Kidney (tissue), 14 donors: ENCODE results near the gene FAIM. TPM values are rescaled to one million over a fixed set of nuclear protein-coding genes. Genes with fewer than 3 reads are reported as not detected.

Experiments used
- DNase-seq, 5 donors: peaks; one replicate each; pipeline ENCODE4 v3.0.0-alpha.2; 2013 to 2020
- FAIRE-seq: peaks from 2 replicates; lab custom pipeline; 2012; peaks lifted over from hg19 to GRCh38; lab: Jason Lieb, UNC
- H3K27ac ChIP-seq, 2 donors: one replicate each; pipeline ENCODE4 v1.7.0; 2013; ENCODE audit warnings: low read depth in 2 of 2, low read length in 2 of 2, inconsistent platforms in 1 of 2
- H3K27me3 ChIP-seq: one replicate; pipeline ENCODE4 v1.7.1; 2013; ENCODE audit warnings: low read length, inconsistent platforms; ENCODE audit not compliant: control insufficient read depth, insufficient read depth
- H3K36me3 ChIP-seq, 3 donors: one replicate each; pipeline versions ENCODE4 v1.7.0 to v1.7.1; 2013; ENCODE audit warnings: low read length in 3 of 3, control low read depth in 1 of 3, inconsistent platforms in 1 of 3; ENCODE audit not compliant: insufficient read depth in 3 of 3, control insufficient read depth in 2 of 3
- H3K4me1 ChIP-seq, 3 donors: one replicate each; pipeline versions ENCODE4 v1.7.0 to v1.7.1; 2013; ENCODE audit warnings: low read length in 3 of 3, inconsistent platforms in 1 of 3, low read depth in 1 of 3; ENCODE audit not compliant: control insufficient read depth in 2 of 3, insufficient read depth in 2 of 3
- H3K4me3 ChIP-seq, 3 donors: one replicate each; pipeline versions ENCODE4 v1.7.0 to v1.8.1; 2013; ENCODE audit warnings: low read length in 3 of 3, control low read depth in 1 of 3, inconsistent platforms in 1 of 3
- H3K9ac ChIP-seq, 3 donors: one replicate each; pipeline versions ENCODE4 v1.7.0 to v1.7.1; 2013; ENCODE audit warnings: low read length in 3 of 3, control low read depth in 1 of 3, inconsistent platforms in 1 of 3
- H3K9me3 ChIP-seq, 3 donors: one replicate each; pipeline versions ENCODE4 v1.7.0 to v1.7.1; 2013; ENCODE audit warnings: low read length in 3 of 3, control low read depth in 1 of 3, inconsistent platforms in 1 of 3; ENCODE audit not compliant: control insufficient read depth in 2 of 3, insufficient read depth in 1 of 3
- intact Hi-C: fragments of 100-400 bp; cut with DNase I; formaldehyde crosslinking; loops from one replicate; pipeline ENCODE4 v1.11.1; 2022
- polyA plus RNA-seq: library from polyadenylated mRNA; stranded (reverse); fragments of 350-450 nt; fragmentation: Illumina TruSeq; extraction: RNeasy Lipid Tissue Mini Kit (QIAGEN cat#74804); gene quantifications from one replicate; pipeline ENCODE4 v1.2.3, GENCODE V29; 2014; ENCODE audit warnings: low read depth, low replicate concordance; ENCODE audit not compliant: insufficient read depth
- total RNA-seq: library from RNA; stranded (reverse); fragmentation: NEBNext Ultra II Directional; extraction: Animal tissue kit (Norgen Biotek cat#: 25700); gene quantifications from one replicate; pipeline ENCODE4 v1.2.1, GENCODE V29; 2021
- TF ChIP-seq, protein P1 (sequence below): IDR thresholded peaks from 3 replicates; pipeline ENCODE4 v1.5.1; 2012; ENCODE audit warnings: mild to moderate bottlenecking, moderate library complexity, borderline replicate concordance; ENCODE audit not compliant: insufficient read depth; ENCODE audit errors: extremely low read depth
- donor health status: control.
- donor health status: control.
- donor health status: control.
- donor health status: control.
- donor health status: control.
- donor health status: DM: yes; HTN: yes; CAD: no.
- donor health status: Normal renal cell carcinoma (clear cell type).

FAIM gene
- total and polyA plus RNA-seq, 2 donors from 2014 or later, result 18.3 to 23.0 TPM

DNA sequence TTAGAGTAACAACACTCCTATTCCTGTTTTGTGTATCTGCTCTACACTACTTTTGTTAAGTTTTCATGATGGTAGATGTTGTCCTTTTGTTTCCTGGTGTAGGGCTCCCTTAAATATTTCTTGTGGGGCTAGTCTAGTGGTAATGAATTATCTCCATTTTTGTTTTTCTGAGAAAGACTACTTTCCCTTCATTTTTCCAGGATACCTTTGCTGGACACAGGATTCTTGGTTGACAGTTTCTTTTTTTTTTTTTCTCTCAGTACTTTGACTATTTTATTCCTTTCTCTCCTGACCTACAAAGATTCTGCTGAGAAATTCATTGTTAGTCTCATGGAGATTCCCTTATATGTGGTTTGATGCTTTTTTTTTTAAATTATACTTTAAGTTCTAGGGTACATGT lies 37.9 kb downstream of the FAIM start:
- H3K4me3 ChIP-seq, result no peak overlapping the region
- H3K27ac ChIP-seq, result no peak overlapping the region
- intact Hi-C loops, result no loop called here
- DNase-seq, result peak in 2 of 5 donors; percentile 6 to 7
- H3K36me3 ChIP-seq, result peaks cover 2 to 12% (median 9%) of the 10 kb centered on the region in 3 donors
- H3K27me3 ChIP-seq, result no peaks in the 10 kb centered on the region
- TF ChIP-seq, protein P1, sequence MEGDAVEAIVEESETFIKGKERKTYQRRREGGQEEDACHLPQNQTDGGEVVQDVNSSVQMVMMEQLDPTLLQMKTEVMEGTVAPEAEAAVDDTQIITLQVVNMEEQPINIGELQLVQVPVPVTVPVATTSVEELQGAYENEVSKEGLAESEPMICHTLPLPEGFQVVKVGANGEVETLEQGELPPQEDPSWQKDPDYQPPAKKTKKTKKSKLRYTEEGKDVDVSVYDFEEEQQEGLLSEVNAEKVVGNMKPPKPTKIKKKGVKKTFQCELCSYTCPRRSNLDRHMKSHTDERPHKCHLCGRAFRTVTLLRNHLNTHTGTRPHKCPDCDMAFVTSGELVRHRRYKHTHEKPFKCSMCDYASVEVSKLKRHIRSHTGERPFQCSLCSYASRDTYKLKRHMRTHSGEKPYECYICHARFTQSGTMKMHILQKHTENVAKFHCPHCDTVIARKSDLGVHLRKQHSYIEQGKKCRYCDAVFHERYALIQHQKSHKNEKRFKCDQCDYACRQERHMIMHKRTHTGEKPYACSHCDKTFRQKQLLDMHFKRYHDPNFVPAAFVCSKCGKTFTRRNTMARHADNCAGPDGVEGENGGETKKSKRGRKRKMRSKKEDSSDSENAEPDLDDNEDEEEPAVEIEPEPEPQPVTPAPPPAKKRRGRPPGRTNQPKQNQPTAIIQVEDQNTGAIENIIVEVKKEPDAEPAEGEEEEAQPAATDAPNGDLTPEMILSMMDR, result no peak
- peaks cover 0 to 20% (median 3%) of the 10 kb centered on the region in 3 donors for H3K9me3 ChIP-seq
- FAIRE-seq, result no peak
- no peak overlapping the region for H3K9ac ChIP-seq
- no peaks in the 10 kb centered on the region for H3K4me1 ChIP-seq

DNA sequence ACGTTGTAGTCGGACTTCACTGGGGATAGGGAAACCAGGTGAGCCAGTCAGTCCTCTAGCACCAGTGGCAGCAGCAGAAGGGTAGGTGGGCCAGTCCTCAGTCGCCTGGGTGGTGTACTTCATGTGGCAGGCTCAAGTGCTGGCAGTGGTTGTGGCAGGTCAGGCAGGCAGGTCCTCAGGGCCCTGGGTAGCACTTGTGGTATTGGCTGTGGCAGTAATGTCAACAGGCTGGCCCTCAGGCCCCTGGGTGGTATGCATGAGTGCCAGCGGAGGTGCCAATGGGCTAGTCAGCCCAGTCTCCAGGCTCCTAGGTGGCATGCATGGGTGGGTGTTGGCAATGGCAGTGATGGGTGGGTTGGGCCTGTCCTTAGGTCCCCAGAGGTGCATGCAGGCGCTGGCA lies 40.6 kb downstream of the FAIM start:
- H3K9ac ChIP-seq, result no peak overlapping the region
- no peak overlapping the region for H3K4me3 ChIP-seq
- FAIRE-seq (no peak), DNase-seq (no peak)
- TF ChIP-seq, protein P1, result no peak
- H3K4me1 ChIP-seq, result no peaks in the 10 kb centered on the region
- intact Hi-C loops, result no loop called here
- peaks cover 0 to 9% (median 3%) of the 10 kb centered on the region in 3 donors for H3K9me3 ChIP-seq
- peaks cover 2 to 17% (median 14%) of the 10 kb centered on the region in 3 donors for H3K36me3 ChIP-seq
- no peak overlapping the region for H3K27ac ChIP-seq
- H3K27me3 ChIP-seq, result no peaks in the 10 kb centered on the region

DNA sequence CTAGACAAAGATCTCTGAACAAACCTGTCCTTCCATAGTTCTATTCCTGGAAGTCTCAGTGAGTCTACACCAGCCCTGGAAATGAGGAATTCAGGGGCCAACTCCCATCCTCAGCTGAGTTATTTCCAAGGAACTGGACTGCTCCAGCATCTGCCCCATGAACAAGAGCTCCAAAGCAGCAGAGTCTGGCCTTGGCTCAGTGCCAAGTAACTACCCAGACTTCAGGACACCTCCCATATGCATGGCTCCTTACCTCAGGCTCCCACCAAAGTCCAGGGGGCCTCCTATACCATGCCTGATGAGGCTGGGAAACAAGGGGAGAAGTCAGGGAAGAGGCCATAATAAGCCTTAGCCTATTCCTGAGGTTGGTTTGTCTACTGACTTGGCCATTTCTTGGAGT lies 45.0 kb downstream of the FAIM start:
- H3K4me3 ChIP-seq, result no peak overlapping the region
- no peak for DNase-seq
- H3K9me3 ChIP-seq, result no peaks in the 10 kb centered on the region
- H3K27me3 ChIP-seq, result no peaks in the 10 kb centered on the region
- intact Hi-C loops, result no loop called here
- no peak overlapping the region for H3K27ac ChIP-seq
- no peak overlapping the region for H3K9ac ChIP-seq
- TF ChIP-seq, protein P1, result no peak
- peaks cover 2 to 38% (median 23%) of the 10 kb centered on the region in 3 donors for H3K36me3 ChIP-seq
- no peak for FAIRE-seq
- no peaks in the 10 kb centered on the region for H3K4me1 ChIP-seq

DNA sequence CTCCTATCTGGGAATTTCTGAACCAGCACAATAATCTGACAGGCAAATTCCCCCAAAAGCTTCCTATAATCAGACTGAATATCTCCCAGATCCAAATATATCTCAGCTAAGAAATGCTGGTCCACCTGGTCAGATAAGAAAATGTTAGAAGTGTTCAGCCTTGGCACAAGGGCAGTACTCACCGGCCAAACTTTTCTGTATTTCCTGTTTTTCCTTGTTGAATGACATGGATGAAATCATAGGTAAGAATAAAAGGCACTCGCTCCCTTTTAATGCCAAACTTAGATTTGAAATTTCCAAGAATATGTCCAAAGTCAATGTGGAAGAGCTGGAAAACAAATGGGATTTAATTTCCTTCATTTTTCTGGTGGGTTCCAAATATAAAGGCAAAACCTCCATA lies 48.9 kb downstream of the FAIM start:
- intact Hi-C loops, result no loop called here
- Histone ChIP-seq H3K9me3 (no peaks in the 10 kb centered on the region), H3K27me3 (no peaks in the 10 kb centered on the region), H3K27ac (no peak overlapping the region), H3K36me3 (peaks cover 0 to 26% (median 15%) of the 10 kb centered on the region in 3 donors), H3K4me1 (no peaks in the 10 kb centered on the region), H3K4me3 (no peak overlapping the region), H3K9ac (no peak overlapping the region)
- TF ChIP-seq, protein P1, result no peak
- no peak for FAIRE-seq
- no peak for DNase-seq
